Endothelial cell of umbilical vein (primary cell): ENCODE measurements around the gene SMC4.

Experiments used
- GATA2 ChIP-seq: IDR thresholded peaks from 2 replicates; pipeline ENCODE4 v1.7.0; 2011; ENCODE audit warnings: low read depth, mild to moderate bottlenecking, moderate library complexity, mixed read lengths, low read length; ENCODE audit not compliant: insufficient read length, insufficient read depth
- MYC ChIP-seq: IDR thresholded peaks from one replicate; pipeline ENCODE4 v1.6.1; 2011; ENCODE audit warnings: mild to moderate bottlenecking, low read depth, low read length
- POLR2A ChIP-seq: IDR thresholded peaks from 2 replicates; pipeline ENCODE4 v1.6.1; 2012; ENCODE audit warnings: low read depth, mild to moderate bottlenecking, control low read depth, low read length
- POLR2AphosphoS5 ChIP-seq: IDR thresholded peaks from 2 replicates; pipeline ENCODE4 v1.6.1; 2012; ENCODE audit warnings: low read depth, mild to moderate bottlenecking, control low read depth, low read length, moderate library complexity; ENCODE audit not compliant: insufficient read depth
- TF ChIP-seq, protein P1 (sequence below), 2 donors: IDR thresholded peaks; 1 replicate in 1 of 2; 2 replicates in 1 of 2; pipeline ENCODE4 v1.5.1; 2011; ENCODE audit warnings: low read length in 2 of 2, mild to moderate bottlenecking in 2 of 2, moderate library complexity in 2 of 2, control low read depth in 1 of 2, inconsistent platforms in 1 of 2, low read depth in 1 of 2; ENCODE audit not compliant: insufficient read depth in 1 of 2; ENCODE audit errors: extremely low read depth in 1 of 2
- TF ChIP-seq, protein P2 (sequence below): IDR thresholded peaks from 2 replicates; pipeline ENCODE4 v1.6.1; 2011; ENCODE audit not compliant: insufficient read depth, insufficient read length

DNA sequence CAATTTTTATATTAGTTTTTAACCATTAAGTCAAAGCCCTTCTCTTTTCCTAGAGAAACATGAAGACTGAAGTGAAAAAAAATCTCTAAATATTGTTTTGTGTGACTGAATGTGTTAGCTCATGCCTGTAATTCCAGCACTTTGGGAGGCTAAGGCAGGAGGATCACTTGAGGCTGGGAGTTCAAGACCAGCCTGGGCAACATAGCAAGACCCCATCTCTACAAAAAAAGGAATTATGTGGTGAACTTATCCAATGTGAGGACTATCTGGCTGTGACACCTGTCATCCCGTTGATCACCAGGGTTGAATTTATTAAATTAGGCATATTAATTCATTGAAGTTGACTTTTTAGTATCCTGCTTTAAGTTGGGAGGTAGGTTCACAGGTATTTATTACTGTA, 13.0 kb downstream of the SMC4 start:
- TF ChIP-seq POLR2AphosphoS5 (no peak), POLR2A (no peak), GATA2 (no peak), MYC (no peak)
- TF ChIP-seq, protein P1, sequence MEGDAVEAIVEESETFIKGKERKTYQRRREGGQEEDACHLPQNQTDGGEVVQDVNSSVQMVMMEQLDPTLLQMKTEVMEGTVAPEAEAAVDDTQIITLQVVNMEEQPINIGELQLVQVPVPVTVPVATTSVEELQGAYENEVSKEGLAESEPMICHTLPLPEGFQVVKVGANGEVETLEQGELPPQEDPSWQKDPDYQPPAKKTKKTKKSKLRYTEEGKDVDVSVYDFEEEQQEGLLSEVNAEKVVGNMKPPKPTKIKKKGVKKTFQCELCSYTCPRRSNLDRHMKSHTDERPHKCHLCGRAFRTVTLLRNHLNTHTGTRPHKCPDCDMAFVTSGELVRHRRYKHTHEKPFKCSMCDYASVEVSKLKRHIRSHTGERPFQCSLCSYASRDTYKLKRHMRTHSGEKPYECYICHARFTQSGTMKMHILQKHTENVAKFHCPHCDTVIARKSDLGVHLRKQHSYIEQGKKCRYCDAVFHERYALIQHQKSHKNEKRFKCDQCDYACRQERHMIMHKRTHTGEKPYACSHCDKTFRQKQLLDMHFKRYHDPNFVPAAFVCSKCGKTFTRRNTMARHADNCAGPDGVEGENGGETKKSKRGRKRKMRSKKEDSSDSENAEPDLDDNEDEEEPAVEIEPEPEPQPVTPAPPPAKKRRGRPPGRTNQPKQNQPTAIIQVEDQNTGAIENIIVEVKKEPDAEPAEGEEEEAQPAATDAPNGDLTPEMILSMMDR (IDR thresholded peaks at IDR 0.05; ENCODE audit: extremely low read depth in 1 of 2, insufficient read depth in 1 of 2, low read depth in 1 of 2, low read length in 2 of 2) = no peak
- TF ChIP-seq, protein P2, sequence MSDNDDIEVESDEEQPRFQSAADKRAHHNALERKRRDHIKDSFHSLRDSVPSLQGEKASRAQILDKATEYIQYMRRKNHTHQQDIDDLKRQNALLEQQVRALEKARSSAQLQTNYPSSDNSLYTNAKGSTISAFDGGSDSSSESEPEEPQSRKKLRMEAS = no peak
